HEK293 (cell line): Measurements from ENCODE around the gene SNX13.

Experiments
- CTCF ChIA-PET: fragments of 350-600 bp; formaldehyde crosslinking; extraction: SDS; loops from one replicate; lab custom pipeline; 2021; ENCODE audit warnings: antibody characterized with exemption; lab: Yijun Ruan, JAX
- POLR2A ChIA-PET: fragments of 300-600 bp; formaldehyde crosslinking; extraction: SDS; loops from one replicate; lab custom pipeline; 2020; ENCODE audit warnings: antibody characterized with exemption, inconsistent platforms; lab: Yijun Ruan, JAX
- H3K27ac ChIP-seq: fragments of 200-500 bp; sonication (Bioruptor generic); 2 replicates; pipeline ENCODE4 v1.5.1; 2014; ENCODE audit warnings: low read depth, low read length, control low read depth, inconsistent platforms; ENCODE audit errors: extremely low read depth
- H3K36me3 ChIP-seq, 2 experiments: fragments of 200-500 bp in 1 of 2; sonication (Bioruptor generic) in 1 of 2; 1 replicate in 1 of 2; 2 replicates in 1 of 2; pipeline ENCODE4 v1.5.1; 2014 to 2017; ENCODE audit warnings: inconsistent platforms in 2 of 2, low read length in 2 of 2; ENCODE audit not compliant: control insufficient read depth in 2 of 2, insufficient read depth in 1 of 2
- H3K4me1 ChIP-seq: fragments of 200-500 bp; sonication (Bioruptor generic); 2 replicates; pipeline ENCODE4 v1.5.1; 2014; ENCODE audit warnings: mild to moderate bottlenecking, low read length, inconsistent platforms; ENCODE audit not compliant: control insufficient read depth, insufficient read depth
- H3K4me3 ChIP-seq: 2 replicates; pipeline ENCODE4 v1.5.1; 2011; ENCODE audit warnings: low read depth, mild to moderate bottlenecking, control low read depth, low read length, moderate library complexity
- H3K9me3 ChIP-seq: fragments of 200-500 bp; sonication (Bioruptor generic); 2 replicates; pipeline ENCODE4 v1.5.1; 2014; ENCODE audit warnings: low read depth, low read length, inconsistent platforms; ENCODE audit not compliant: control insufficient read depth, insufficient read depth
- GFI1B ChIP-seq: fragments of 450-650 bp; formaldehyde crosslinking; IDR thresholded peaks from 2 replicates; pipeline ENCODE4 v1.5.1; 2016; ENCODE audit warnings: missing biosample characterization, missing genetic modification characterization
- GLI2 ChIP-seq: fragments of 450-650 bp; formaldehyde crosslinking; IDR thresholded peaks from 2 replicates; pipeline ENCODE4; 2017; ENCODE audit warnings: missing biosample characterization, missing genetic modification characterization, low read depth, borderline replicate concordance
- GLI4 ChIP-seq: fragments of 450-650 bp; formaldehyde crosslinking; IDR thresholded peaks from 2 replicates; pipeline ENCODE4 v1.5.1; 2016; ENCODE audit warnings: missing biosample characterization, missing genetic modification characterization
- OSR2 ChIP-seq: fragments of 450-650 bp; formaldehyde crosslinking; IDR thresholded peaks from 2 replicates; pipeline ENCODE4 v1.5.1; 2016; ENCODE audit warnings: missing biosample characterization, missing genetic modification characterization
- SP3 ChIP-seq: fragments of 450-650 bp; formaldehyde crosslinking; IDR thresholded peaks from 2 replicates; pipeline ENCODE4 v1.5.1; 2016; ENCODE audit warnings: missing biosample characterization, missing genetic modification characterization
- TCF7L2 ChIP-seq: IDR thresholded peaks from 2 replicates; pipeline ENCODE4 v1.6.1; 2011; ENCODE audit warnings: low read depth, mild to moderate bottlenecking, inconsistent platforms, low read length, moderate library complexity, borderline replicate concordance
- ZBTB1 ChIP-seq: fragments of 450-650 bp; formaldehyde crosslinking; IDR thresholded peaks from 2 replicates; pipeline ENCODE4 v1.5.1; 2016; ENCODE audit warnings: missing biosample characterization, missing genetic modification characterization
- ZBTB21 ChIP-seq: fragments of 450-650 bp; formaldehyde crosslinking; IDR thresholded peaks from 2 replicates; pipeline ENCODE4 v1.5.1; 2017; ENCODE audit warnings: missing biosample characterization, missing genetic modification characterization
- ZNF140 ChIP-seq: fragments of 450-650 bp; formaldehyde crosslinking; IDR thresholded peaks from 2 replicates; pipeline ENCODE4 v1.5.1; 2016; ENCODE audit warnings: missing biosample characterization, missing genetic modification characterization
- ZNF239 ChIP-seq: fragments of 450-650 bp; formaldehyde crosslinking; IDR thresholded peaks from 2 replicates; pipeline ENCODE4 v1.5.1; 2016; ENCODE audit warnings: missing biosample characterization, missing genetic modification characterization
- ZNF292 ChIP-seq: fragments of 450-650 bp; formaldehyde crosslinking; IDR thresholded peaks from 2 replicates; pipeline ENCODE4 v1.5.1; 2016; ENCODE audit warnings: low read depth, missing biosample characterization, missing genetic modification characterization, borderline replicate concordance
- ZNF423 ChIP-seq: fragments of 450-650 bp; formaldehyde crosslinking; IDR thresholded peaks from 2 replicates; pipeline ENCODE4 v1.5.1; 2016; ENCODE audit warnings: missing biosample characterization, missing genetic modification characterization
- ZNF510 ChIP-seq: fragments of 450-650 bp; formaldehyde crosslinking; IDR thresholded peaks from 2 replicates; pipeline ENCODE4 v1.5.1; 2018; ENCODE audit warnings: mild to moderate bottlenecking, missing genetic modification characterization, missing biosample characterization; ENCODE audit not compliant: insufficient replicate concordance
- ZNF514 ChIP-seq: fragments of 450-650 bp; formaldehyde crosslinking; IDR thresholded peaks from 2 replicates; pipeline ENCODE4 v1.5.1; 2016; ENCODE audit warnings: missing biosample characterization, missing genetic modification characterization
- ZNF530 ChIP-seq: fragments of 450-650 bp; formaldehyde crosslinking; IDR thresholded peaks from 2 replicates; pipeline ENCODE4 v1.5.1; 2016; ENCODE audit warnings: low read depth, missing biosample characterization, missing genetic modification characterization
- ZNF548 ChIP-seq: fragments of 450-650 bp; formaldehyde crosslinking; IDR thresholded peaks from 2 replicates; pipeline ENCODE4 v1.5.1; 2016; ENCODE audit warnings: missing biosample characterization, missing genetic modification characterization
- ZNF596 ChIP-seq: fragments of 450-650 bp; IDR thresholded peaks from 2 replicates; pipeline ENCODE4 v1.5.0; 2018; ENCODE audit warnings: missing biosample characterization, mild to moderate bottlenecking, missing genetic modification characterization, moderate library complexity
- ZNF626 ChIP-seq: fragments of 450-650 bp; sonication (Bioruptor Pico); formaldehyde crosslinking; IDR thresholded peaks from 2 replicates; pipeline ENCODE4 v1.5.1; 2018; ENCODE audit warnings: missing biosample characterization, missing genetic modification characterization, inconsistent platforms
- ZNF670 ChIP-seq: fragments of 450-650 bp; formaldehyde crosslinking; IDR thresholded peaks from 2 replicates; pipeline ENCODE4 v1.5.1; 2016; ENCODE audit warnings: missing biosample characterization, missing genetic modification characterization, low read depth
- ZNF843 ChIP-seq: fragments of 450-650 bp; formaldehyde crosslinking; IDR thresholded peaks from 2 replicates; pipeline ENCODE4 v1.5.1; 2016; ENCODE audit warnings: missing biosample characterization, missing genetic modification characterization
- ZSCAN30 ChIP-seq: fragments of 450-650 bp; IDR thresholded peaks from 2 replicates; pipeline ENCODE4 v1.5.1; 2018; ENCODE audit warnings: missing biosample characterization, mild to moderate bottlenecking, missing genetic modification characterization, moderate library complexity
- TF ChIP-seq, protein P1 (sequence below): fragments of 450-650 bp; formaldehyde crosslinking; IDR thresholded peaks from 2 replicates; pipeline ENCODE4 v1.5.1; 2016; ENCODE audit warnings: missing biosample characterization, missing genetic modification characterization
- TF ChIP-seq, protein P2 (sequence below): fragments of 450-650 bp; formaldehyde crosslinking; IDR thresholded peaks from 2 replicates; pipeline ENCODE4 v1.5.1; 2016; ENCODE audit warnings: missing biosample characterization, missing genetic modification characterization
- TF ChIP-seq, protein P3 (sequence below): fragments of 450-650 bp; formaldehyde crosslinking; IDR thresholded peaks from 2 replicates; pipeline ENCODE4 v1.5.1; 2017; ENCODE audit warnings: missing biosample characterization, missing genetic modification characterization

The SNX13 gene

DNA sequence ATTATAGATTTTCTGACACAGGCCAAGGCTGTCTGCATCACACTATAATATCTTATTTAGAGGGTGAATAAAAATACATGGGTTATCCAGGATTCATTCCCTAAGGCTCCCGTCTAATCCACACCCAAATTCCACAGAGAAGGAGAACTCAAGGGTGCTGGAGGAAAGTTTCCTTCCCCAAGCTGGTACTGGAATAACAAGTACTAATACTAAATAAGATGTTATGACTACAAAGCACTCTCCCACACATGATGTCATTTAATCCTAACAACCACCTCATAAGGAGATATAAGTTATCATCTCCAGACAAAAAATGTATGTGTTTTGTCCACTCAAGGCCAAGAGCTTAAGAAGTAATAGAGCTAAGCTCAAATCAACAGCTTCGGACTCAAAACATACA lies 53.0 kb downstream of the SNX13 start (continued):
- no peak for TF ChIP-seq ZNF548 (tag by site-specific recombination)
- TF ChIP-seq ZBTB1 (tag by site-specific recombination), result no peak
- TF ChIP-seq ZNF423 (tag by site-specific recombination), result no peak
- TF ChIP-seq ZNF510 (tag by site-specific recombination), result no peak
- no peak for TF ChIP-seq GLI4 (tag by site-specific recombination)
- TF ChIP-seq, all 188 proteins: peak for 0

DNA sequence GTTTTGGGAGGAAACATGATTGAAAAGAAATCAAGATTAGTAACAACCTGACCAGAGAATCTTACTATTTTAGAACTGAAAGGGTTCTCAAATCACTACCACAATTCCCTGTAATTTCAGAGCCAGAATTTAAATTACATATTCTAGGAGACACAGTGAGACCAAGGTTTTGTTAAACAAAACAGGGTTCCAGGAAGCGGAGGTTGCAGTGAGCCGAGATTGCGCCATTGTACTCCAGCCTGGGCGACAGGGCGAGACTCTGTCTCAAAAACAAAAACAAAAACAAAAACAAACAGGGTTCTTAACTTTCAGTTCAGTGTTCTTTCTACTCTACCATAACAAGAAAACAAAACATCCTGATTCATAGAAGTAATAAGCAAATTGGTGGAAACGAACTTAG lies 57.6 kb downstream of the SNX13 start:
- no peaks in the 10 kb centered on the region for H3K4me1 ChIP-seq
- ChIA-PET CTCF (no interaction called here), POLR2A (no interaction called here)
- no peaks in the 10 kb centered on the region for H3K9me3 ChIP-seq
- peaks cover 3 to 6% of the 10 kb centered on the region in 2 experiments; a peak in 2 of 3 replicates for H3K36me3 ChIP-seq
- H3K27ac ChIP-seq, result no peak overlapping the region
- no peak overlapping the region for H3K4me3 ChIP-seq
- TF ChIP-seq ZNF670 (no peak), GFI1B (tag by site-specific recombination) (no peak), SP3 (tag by site-specific recombination) (no peak), ZNF239 (no peak), OSR2 (tag by site-specific recombination) (no peak), ZBTB21 (tag by site-specific recombination) (no peak), ZNF514 (no peak), GLI2 (tag by site-specific recombination) (no peak), ZNF140 (tag by site-specific recombination) (no peak), ZNF292 (tag by site-specific recombination) (no peak), TCF7L2 (no peak), ZNF626 (no peak), ZNF596 (no peak), ZNF530 (tag by site-specific recombination) (no peak), ZSCAN30 (tag by site-specific recombination) (no peak), ZNF843 (tag by site-specific recombination) (no peak)
- TF ChIP-seq, protein P1, sequence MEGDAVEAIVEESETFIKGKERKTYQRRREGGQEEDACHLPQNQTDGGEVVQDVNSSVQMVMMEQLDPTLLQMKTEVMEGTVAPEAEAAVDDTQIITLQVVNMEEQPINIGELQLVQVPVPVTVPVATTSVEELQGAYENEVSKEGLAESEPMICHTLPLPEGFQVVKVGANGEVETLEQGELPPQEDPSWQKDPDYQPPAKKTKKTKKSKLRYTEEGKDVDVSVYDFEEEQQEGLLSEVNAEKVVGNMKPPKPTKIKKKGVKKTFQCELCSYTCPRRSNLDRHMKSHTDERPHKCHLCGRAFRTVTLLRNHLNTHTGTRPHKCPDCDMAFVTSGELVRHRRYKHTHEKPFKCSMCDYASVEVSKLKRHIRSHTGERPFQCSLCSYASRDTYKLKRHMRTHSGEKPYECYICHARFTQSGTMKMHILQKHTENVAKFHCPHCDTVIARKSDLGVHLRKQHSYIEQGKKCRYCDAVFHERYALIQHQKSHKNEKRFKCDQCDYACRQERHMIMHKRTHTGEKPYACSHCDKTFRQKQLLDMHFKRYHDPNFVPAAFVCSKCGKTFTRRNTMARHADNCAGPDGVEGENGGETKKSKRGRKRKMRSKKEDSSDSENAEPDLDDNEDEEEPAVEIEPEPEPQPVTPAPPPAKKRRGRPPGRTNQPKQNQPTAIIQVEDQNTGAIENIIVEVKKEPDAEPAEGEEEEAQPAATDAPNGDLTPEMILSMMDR (tag by site-specific recombination), result no peak
- TF ChIP-seq, protein P2, sequence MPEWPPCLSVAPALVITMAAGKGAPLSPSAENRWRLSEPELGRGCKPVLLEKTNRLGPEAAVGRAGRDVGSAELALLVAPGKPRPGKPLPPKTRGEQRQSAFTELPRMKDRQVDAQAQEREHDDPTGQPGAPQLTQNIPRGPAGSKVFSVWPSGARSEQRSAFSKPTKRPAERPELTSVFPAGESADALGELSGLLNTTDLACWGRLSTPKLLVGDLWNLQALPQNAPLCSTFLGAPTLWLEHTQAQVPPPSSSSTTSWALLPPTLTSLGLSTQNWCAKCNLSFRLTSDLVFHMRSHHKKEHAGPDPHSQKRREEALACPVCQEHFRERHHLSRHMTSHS (tag by site-specific recombination), result no peak
- TF ChIP-seq, protein P3, sequence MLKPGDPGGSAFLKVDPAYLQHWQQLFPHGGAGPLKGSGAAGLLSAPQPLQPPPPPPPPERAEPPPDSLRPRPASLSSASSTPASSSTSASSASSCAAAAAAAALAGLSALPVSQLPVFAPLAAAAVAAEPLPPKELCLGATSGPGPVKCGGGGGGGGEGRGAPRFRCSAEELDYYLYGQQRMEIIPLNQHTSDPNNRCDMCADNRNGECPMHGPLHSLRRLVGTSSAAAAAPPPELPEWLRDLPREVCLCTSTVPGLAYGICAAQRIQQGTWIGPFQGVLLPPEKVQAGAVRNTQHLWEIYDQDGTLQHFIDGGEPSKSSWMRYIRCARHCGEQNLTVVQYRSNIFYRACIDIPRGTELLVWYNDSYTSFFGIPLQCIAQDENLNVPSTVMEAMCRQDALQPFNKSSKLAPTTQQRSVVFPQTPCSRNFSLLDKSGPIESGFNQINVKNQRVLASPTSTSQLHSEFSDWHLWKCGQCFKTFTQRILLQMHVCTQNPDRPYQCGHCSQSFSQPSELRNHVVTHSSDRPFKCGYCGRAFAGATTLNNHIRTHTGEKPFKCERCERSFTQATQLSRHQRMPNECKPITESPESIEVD (tag by site-specific recombination), result no peak
